HG03457 (cell line): ENCODE results near the gene CACNA1F.

Experiments
- ATAC-seq: cut with Tn5 transposase; IDR thresholded peaks from one replicate; pipeline ENCODE4 v1.9.1; 2021; ENCODE audit warnings: moderate number of reproducible peaks; ENCODE audit not compliant: unreplicated experiment

CACNA1F gene

DNA sequence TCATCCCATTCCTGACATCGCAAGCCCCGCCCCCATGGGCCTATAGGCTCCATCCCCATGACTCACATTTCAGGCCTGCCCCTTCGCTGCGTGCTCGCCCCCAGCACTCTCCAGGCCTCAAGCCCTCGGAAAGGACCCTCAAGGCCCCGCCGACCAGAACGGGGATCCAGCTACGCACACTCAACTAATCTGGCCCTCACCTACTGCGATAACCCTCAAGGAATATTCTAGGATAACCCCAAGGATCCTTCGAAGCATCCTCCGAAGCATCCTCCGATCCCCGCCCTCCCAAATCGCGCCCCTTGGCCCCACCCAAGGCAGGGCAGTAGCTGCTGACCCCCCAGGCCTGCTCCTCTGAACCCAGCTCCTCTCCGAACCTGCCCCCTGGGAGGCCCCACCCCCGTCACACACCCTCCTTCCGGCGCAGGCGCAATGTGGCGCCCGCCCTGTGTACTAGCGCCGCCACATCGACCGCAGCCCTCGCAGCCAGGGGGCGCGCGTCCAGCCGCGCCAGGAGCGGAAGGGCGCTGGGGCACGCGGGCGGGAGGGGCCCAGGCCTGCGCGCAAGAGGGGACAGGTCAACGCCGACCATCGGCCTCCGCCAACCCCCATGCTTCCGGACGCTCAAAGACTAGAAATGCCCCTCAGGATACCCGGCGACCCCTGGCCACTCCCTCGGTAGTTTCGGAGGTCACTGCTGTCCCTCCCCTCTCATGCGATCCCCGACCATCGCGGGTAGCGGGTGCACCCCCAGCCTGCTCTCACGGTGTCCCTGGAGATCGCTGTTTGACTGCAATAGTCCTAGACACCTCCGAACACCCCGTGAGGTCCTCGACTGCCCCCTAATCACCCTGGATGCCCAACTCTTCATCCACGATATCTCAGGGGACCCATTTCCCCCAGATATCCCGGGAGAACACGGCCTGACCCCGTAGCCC, 77.0 kb downstream of the CACNA1F start:
- peak; percentile 66 for ATAC-seq

- ATAC-seq, result no peak
Measured at GRCh38 chrX:49155243-49155899, 77.8 kb downstream of the CACNA1F start.
